GM10248 (cell line): ENCODE data around the gene CD244.

Experiments
- CTCF ChIA-PET: fragments of 300-600 bp; sonication (Branson Sonifier 250); formaldehyde crosslinking; extraction: SDS; loops from one replicate; lab custom pipeline; 2021; ENCODE audit warnings: antibody characterized with exemption; lab: Yijun Ruan, JAX
- POLR2A ChIA-PET: fragments of 350-650 bp; sonication (Branson Sonifier 250); formaldehyde crosslinking; extraction: SDS; loops from one replicate; lab custom pipeline; 2020; ENCODE audit warnings: antibody characterized with exemption; lab: Yijun Ruan, JAX
- DNase-seq: peaks from one replicate; pipeline ENCODE4 v3.0.0; 2012; ENCODE audit errors: extremely low spot score
- TF ChIP-seq, protein P1 (sequence below): IDR thresholded peaks from 2 replicates; pipeline ENCODE4 v1.5.1; 2012; ENCODE audit warnings: mild to moderate bottlenecking, low read depth; ENCODE audit errors: extremely low read depth, missing control alignments, control extremely low read depth

CD244 gene

GRCh38 chr1:160834945-160835565 is 27.6 kb downstream of the CD244 start:
- POLR2A ChIA-PET = no interaction called here
- CTCF ChIA-PET = interaction anchor here (0.7 to 6.6 kb wide), 46 partner anchors 7 to 188 kb away, joined by 3 to 227 read pairs (median 6); partner anchors contain the start of genes CD244, ITLN1, ITLN2 and LY9
- peak; percentile 37 for DNase-seq
- TF ChIP-seq, protein P1, sequence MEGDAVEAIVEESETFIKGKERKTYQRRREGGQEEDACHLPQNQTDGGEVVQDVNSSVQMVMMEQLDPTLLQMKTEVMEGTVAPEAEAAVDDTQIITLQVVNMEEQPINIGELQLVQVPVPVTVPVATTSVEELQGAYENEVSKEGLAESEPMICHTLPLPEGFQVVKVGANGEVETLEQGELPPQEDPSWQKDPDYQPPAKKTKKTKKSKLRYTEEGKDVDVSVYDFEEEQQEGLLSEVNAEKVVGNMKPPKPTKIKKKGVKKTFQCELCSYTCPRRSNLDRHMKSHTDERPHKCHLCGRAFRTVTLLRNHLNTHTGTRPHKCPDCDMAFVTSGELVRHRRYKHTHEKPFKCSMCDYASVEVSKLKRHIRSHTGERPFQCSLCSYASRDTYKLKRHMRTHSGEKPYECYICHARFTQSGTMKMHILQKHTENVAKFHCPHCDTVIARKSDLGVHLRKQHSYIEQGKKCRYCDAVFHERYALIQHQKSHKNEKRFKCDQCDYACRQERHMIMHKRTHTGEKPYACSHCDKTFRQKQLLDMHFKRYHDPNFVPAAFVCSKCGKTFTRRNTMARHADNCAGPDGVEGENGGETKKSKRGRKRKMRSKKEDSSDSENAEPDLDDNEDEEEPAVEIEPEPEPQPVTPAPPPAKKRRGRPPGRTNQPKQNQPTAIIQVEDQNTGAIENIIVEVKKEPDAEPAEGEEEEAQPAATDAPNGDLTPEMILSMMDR = peak; percentile 63

- CTCF ChIA-PET = interaction anchor here (0.8 to 6.3 kb wide), 21 partner anchors 12 to 155 kb away, joined by 3 to 55 read pairs (median 8); partner anchors contain the start of genes ITLN2 and LY9
- POLR2A ChIA-PET = no interaction called here
- peak; percentile 65 for DNase-seq
- TF ChIP-seq, protein P1 = peak; percentile 72
Observed at GRCh38 chr1:160830321-160831153, 32.1 kb downstream of the CD244 start.

DNA sequence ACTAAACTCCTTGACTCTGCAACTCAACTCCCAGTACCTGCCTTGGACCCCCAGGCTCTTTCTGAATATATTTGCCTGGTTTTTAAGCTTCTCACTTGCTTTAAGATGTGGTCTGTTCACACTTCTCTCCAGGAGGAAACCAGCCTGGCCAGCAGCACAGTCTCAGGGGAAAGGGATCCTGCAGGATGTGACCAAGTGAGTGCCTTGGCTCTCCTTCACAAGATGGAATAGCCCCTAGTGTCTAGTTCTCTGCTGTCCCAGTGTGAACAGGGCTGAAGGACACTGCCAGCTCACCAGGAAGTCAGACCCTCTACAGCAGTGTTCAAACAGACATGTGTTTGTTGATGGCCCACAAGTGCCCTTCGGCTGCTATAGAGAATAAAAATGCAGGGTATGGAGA is 32.9 kb downstream of the CD244 start:
- CTCF ChIA-PET = interaction anchor here (0.8 to 6.3 kb wide), 18 partner anchors 11 to 155 kb away, joined by 3 to 55 read pairs (median 8); partner anchors contain the start of genes ITLN2 and LY9
- DNase-seq = no peak
- TF ChIP-seq, protein P1 = no peak
- POLR2A ChIA-PET = no interaction called here

- TF ChIP-seq, protein P1 = no peak
- ChIA-PET POLR2A (no interaction called here), CTCF (interaction anchor here (1.1 to 6.3 kb wide), 9 partner anchors 8 to 125 kb away, joined by 3 to 55 read pairs (median 4); partner anchors contain the start of genes ITLN2 and LY9)
- no peak for DNase-seq
Observed at GRCh38 chr1:160827418-160827817, 35.3 kb downstream of the CD244 start.

- CTCF ChIA-PET = interaction anchor here (0.7 to 6.3 kb wide), 10 partner anchors 8 to 99 kb away, joined by 3 to 54 read pairs (median 4); partner anchors contain the start of gene LY9
- TF ChIP-seq, protein P1 = no peak
- DNase-seq = no peak
- POLR2A ChIA-PET = no interaction called here
Observed at GRCh38 chr1:160826546-160826945, 36.1 kb downstream of the CD244 start.

GRCh38 chr1:160823296-160823695 is 39.4 kb downstream of the CD244 start:
- POLR2A ChIA-PET = no interaction called here
- no peak for DNase-seq
- CTCF ChIA-PET = interaction anchor here (1.5 to 3.7 kb wide), 6 partner anchors 12 to 142 kb away, joined by 3 to 12 read pairs (median 6); no protein-coding TSS in a partner anchor
- TF ChIP-seq, protein P1 = no peak
